Stimulated activated naive CD8-positive, alpha-beta T cell treated with anti-CD3 and anti-CD28 coated beads, Interleukin-15, amount 100 ng/mL, for 72 hours (primary cell): Measurements from ENCODE around the gene MROH7.

Experiments
- ATAC-seq: fragments of 150-1000 bp; cut with Tn5 transposase; 2 replicates; pipeline ENCODE4 v1.10.0; 2021; ENCODE audit warnings: mild to moderate bottlenecking, moderate library complexity
- DNase-seq, 2 donors: peaks; one replicate each; pipeline ENCODE4 v3.0.0; 2021 to 2022
- H3K27ac Mint-ChIP-seq, 2 donors: one replicate each; pipeline ENCODE4 v1.8.0; 2022; ENCODE audit warnings: mild to moderate bottlenecking in 2 of 2, mixed read lengths in 2 of 2, moderate library complexity in 2 of 2
- H3K27me3 Mint-ChIP-seq: one replicate; pipeline ENCODE4 v1.8.0; 2022; ENCODE audit warnings: mixed read lengths
- H3K4me1 Mint-ChIP-seq: one replicate; pipeline ENCODE4 v1.8.0; 2022; ENCODE audit warnings: mild to moderate bottlenecking, mixed read lengths
- H3K4me3 Mint-ChIP-seq, 2 donors: one replicate each; pipeline ENCODE4 v1.8.0; 2022; ENCODE audit warnings: mild to moderate bottlenecking in 2 of 2, mixed read lengths in 2 of 2, moderate library complexity in 1 of 2
- H3K9me3 Mint-ChIP-seq, 2 donors: one replicate each; pipeline ENCODE4 v1.8.0; 2022; ENCODE audit warnings: mixed read lengths in 2 of 2

Gene MROH7

DNA sequence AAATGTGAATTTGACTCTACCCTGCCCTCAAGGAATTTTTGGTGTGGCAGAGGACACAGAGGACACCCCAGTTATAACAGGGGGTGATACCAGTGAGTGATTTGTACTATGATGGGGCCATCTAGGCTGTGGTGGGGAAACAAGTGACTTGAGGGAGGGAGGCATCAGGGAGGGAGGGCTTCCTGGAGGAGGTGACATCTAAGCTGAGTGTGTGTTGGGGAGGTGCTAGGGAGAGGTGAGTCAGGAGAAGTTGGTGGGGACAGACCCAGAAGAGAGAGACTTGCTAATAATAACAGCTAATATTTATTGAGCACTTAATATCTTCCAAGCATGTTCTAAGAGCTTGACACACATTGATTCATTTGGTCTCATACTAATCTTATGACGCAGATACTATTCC is 54.2 kb downstream of the MROH7 start:
- no peaks in the 10 kb centered on the region for H3K9me3 Mint-ChIP-seq
- DNase-seq (no peak), ATAC-seq (no peak)
- no peak overlapping the region for H3K4me3 Mint-ChIP-seq
- H3K27ac Mint-ChIP-seq: peak overlapping the region in 1 of 2 donors; percentile 11
- H3K27me3 Mint-ChIP-seq: peaks cover 9% of the 10 kb centered on the region
- no peaks in the 10 kb centered on the region for H3K4me1 Mint-ChIP-seq

DNA sequence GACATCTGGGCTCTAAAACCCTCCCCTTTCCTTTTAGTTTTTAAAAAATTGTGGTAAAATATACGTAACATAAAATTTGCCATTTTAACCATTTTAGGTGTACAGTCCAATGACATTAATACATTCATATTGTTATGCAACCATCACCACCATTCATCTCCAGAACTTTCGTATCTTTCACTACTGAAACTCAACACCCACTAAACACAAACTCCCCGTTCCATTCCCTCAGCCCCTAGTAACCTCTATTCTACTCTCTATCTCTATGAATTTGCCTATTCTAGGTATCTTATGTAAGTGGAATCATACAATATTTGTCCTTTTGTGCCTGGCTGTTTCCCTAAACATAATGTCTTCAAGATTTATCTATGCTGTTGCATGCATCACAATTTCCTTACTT is 54.7 kb downstream of the MROH7 start:
- DNase-seq (no peak), ATAC-seq (no peak)
- Mint-ChIP-seq H3K27ac (no peak overlapping the region), H3K27me3 (peaks cover 9% of the 10 kb centered on the region), H3K9me3 (no peaks in the 10 kb centered on the region), H3K4me3 (no peak overlapping the region), H3K4me1 (no peaks in the 10 kb centered on the region)

DNA sequence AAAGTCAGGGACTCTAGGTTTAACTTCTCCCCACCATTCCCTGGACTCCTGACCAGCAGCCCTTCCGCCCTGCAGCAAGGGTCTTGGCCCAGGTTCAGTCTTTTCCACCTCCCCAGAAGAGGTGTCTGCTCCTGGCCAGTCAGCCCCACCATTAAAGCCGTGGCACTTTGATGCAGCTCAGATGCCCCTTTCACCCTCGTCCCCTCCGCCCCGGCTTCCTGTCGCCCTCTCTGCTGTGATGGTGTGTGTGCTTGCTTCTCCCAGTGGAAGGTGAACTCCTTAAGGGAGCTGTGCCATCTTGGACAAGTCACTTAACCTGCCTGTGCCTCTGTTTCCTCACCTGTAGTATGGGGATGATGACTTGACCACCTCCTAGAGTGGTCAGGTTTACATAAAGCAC is 56.3 kb downstream of the MROH7 start:
- ATAC-seq (no peak), DNase-seq (no peak)
- peaks cover 9% of the 10 kb centered on the region for H3K27me3 Mint-ChIP-seq
- H3K4me1 Mint-ChIP-seq: no peaks in the 10 kb centered on the region
- H3K4me3 Mint-ChIP-seq: no peak overlapping the region
- H3K27ac Mint-ChIP-seq: peak overlapping the region in 1 of 2 donors; percentile 77
- H3K9me3 Mint-ChIP-seq: no peaks in the 10 kb centered on the region

DNA sequence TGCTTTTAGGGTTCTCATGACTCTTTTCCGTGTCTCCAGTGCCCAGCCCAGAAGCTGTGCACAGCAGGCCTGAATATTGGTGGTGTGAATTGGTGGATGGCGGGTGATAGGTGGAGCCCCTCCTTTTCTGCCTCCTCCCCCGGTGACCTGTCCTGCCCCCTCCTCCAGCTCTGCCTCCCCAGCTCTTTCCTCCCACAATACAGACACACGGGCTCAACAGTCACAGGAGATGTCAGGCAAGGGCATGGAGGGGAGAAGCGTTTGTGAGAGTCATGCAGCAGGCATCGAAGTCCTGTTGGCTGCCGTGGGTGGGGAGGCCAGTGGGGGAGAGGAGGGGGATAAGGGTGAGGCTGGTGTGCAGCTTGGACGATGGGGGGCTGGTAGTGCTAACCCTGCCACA is 56.8 kb downstream of the MROH7 start:
- no peak overlapping the region for H3K27ac Mint-ChIP-seq
- H3K27me3 Mint-ChIP-seq: peaks cover 9% of the 10 kb centered on the region
- H3K4me3 Mint-ChIP-seq: no peak overlapping the region
- no peaks in the 10 kb centered on the region for H3K9me3 Mint-ChIP-seq
- ATAC-seq (no peak), DNase-seq (no peak)
- no peaks in the 10 kb centered on the region for H3K4me1 Mint-ChIP-seq

DNA sequence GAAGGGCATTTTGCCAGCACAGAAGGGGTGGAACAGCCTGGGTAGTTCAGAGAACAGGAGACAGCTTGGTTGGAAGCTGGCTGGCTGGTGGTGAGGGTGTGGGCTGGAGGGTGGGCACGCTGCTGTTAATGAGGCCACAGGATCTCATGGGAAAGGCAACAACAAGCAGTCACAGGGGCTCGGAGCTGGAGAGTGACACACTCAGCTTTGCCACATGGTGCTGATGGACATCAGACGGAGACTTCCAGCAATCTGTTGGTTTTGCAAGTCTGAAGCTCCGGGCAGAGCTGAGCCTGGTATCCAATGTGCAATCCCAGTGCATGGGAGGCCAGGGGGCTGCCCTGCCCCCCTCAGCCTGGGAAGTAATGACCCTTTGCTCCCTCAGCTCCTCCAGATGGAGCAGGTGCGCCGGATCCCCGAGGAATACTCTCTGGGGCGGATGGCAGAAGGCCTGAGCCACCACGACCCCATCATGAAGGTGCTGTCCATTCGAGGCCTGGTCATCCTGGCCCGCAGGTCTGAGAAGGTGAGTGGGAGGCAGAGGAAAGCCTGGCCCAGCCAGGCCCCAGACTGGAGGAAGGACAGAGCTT is 58.4 kb downstream of the MROH7 start:
- DNase-seq (no peak), ATAC-seq (no peak)
- Mint-ChIP-seq H3K4me3 (no peak overlapping the region), H3K27ac (peak overlapping the region in 1 of 2 donors; percentile 75), H3K4me1 (no peaks in the 10 kb centered on the region), H3K9me3 (no peaks in the 10 kb centered on the region), H3K27me3 (peaks cover 9% of the 10 kb centered on the region)

DNA sequence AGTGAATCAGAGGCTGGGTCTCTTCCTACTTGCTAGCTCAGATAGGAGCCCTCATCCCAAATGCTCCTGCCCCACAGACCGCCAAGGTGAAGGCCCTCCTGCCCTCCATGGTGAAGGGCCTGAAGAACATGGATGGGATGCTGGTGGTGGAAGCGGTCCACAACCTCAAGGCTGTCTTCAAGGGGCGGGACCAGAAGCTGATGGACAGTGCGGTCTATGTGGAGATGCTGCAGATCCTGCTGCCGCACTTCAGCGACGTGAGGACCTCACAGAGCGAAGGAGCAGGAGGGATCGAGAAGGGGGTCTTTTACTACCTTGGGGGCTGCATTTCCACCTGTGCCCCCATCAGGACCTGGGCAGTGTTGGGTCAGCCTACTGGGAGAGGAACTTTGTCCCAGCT is 59.5 kb downstream of the MROH7 start:
- ATAC-seq: no peak
- Mint-ChIP-seq H3K27me3 (peaks cover 9% of the 10 kb centered on the region), H3K4me3 (no peak overlapping the region), H3K27ac (peak overlapping the region in 1 of 2 donors; percentile 37), H3K9me3 (no peaks in the 10 kb centered on the region), H3K4me1 (no peaks in the 10 kb centered on the region)
- DNase-seq: no peak

DNA sequence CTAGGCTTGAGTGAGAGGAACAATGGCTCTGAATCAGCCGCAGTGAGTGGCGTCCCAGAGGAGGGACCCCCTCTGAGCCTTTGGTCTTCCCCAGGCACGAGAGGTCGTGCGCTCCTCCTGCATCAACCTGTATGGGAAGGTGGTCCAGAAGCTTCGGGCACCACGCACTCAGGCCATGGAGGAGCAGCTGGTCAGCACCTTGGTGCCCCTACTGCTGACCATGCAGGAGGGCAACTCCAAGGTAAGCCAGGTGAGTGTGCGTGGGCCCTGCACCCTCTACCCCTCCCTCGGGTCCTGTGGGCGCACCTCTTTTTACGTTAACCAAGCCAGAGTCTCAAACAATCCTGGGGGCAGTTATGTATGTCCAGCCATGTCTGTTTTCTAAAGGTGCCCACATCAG is 60.4 kb downstream of the MROH7 start:
- Mint-ChIP-seq H3K9me3 (no peaks in the 10 kb centered on the region), H3K4me1 (no peaks in the 10 kb centered on the region), H3K27me3 (peaks cover 9% of the 10 kb centered on the region), H3K4me3 (no peak overlapping the region), H3K27ac (no peak overlapping the region)
- ATAC-seq (no peak), DNase-seq (no peak)

DNA sequence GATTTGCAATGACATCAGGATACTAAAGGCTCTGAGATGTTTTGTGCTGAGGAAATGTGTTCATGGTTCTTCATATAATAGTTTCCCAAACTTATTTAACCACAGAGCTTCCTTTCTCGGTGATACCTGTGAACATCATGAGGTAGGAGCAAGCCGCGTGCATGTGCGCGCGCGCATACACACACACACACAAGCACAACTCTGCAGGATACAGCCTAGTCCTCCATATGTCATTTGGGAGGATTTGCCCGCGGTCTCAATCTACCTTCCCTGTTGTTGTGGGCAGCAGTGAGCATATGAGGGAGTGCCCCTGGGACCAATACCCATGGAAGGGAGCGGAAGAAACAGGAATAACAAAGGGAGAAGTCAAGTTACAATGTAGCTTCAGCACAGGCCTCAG is 61.9 kb downstream of the MROH7 start:
- Mint-ChIP-seq H3K27ac (no peak overlapping the region), H3K4me3 (no peak overlapping the region), H3K9me3 (no peaks in the 10 kb centered on the region), H3K4me1 (no peaks in the 10 kb centered on the region), H3K27me3 (peaks cover 2% of the 10 kb centered on the region)
- no peak for DNase-seq
- ATAC-seq: no peak

DNA sequence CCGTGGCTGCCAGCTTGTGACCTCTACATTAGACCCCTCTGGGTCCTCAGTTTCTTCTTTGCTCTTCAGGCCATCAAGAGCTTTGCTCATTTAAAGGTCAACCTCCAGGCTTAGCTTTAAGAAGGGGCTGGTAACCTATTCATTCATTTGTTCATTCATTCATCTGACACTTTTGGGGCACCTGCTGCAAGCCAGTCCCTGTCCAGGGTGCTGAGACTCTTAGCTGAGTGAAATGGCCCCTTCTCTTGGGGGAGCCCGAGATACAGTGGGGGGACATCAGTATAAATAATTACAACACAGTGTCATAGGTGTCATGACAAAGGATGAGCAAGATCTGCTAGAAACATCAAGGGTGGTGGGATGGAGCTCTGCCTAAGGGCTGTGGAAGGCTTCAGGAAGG is 63.6 kb downstream of the MROH7 start:
- no peak for DNase-seq
- no peak overlapping the region for H3K27ac Mint-ChIP-seq
- H3K4me1 Mint-ChIP-seq: no peaks in the 10 kb centered on the region
- no peaks in the 10 kb centered on the region for H3K9me3 Mint-ChIP-seq
- H3K4me3 Mint-ChIP-seq: no peak overlapping the region
- ATAC-seq: no peak
- H3K27me3 Mint-ChIP-seq: no peaks in the 10 kb centered on the region

DNA sequence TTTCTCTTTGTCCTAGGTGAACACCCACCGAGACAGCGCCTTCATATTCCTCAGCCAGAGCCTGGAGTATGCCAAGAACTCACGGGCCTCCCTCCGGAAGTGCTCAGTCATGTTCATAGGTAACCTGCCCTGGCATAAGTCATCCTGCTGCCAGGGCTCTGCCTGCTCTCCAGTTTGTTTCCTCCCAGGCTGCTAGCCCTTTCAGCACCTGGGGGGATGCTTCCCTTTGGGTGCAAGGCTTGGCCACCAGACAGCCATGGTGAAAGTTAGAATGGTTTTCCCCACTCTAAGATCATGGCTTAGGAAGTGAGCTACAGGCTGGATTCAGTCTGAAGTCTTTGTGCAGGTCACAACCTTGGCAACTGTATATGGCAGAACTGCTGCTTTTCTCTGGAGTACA is 64.8 kb downstream of the MROH7 start:
- no peaks in the 10 kb centered on the region for H3K9me3 Mint-ChIP-seq
- H3K4me3 Mint-ChIP-seq: no peak overlapping the region
- DNase-seq (no peak), ATAC-seq (no peak)
- no peaks in the 10 kb centered on the region for H3K27me3 Mint-ChIP-seq
- no peak overlapping the region for H3K27ac Mint-ChIP-seq
- no peaks in the 10 kb centered on the region for H3K4me1 Mint-ChIP-seq

DNA sequence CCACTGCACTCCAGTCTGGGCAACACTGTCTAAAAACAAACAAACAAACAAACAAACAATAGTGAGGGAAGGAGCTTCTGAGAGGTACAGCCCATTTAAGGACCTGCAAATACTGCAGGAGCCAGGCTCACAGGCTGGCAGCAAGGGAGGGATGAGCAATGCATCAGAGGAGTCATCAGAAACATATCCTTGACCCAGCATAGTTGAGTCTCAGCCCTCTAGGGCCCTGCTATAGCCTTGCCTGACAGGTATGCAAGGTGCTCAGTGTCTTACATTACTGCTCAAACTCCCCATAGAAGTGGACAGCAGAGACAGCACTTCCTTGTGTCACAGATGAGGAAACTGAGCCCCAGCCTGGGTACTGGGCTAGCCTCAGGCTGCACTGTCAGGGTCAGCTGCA is 66.8 kb downstream of the MROH7 start:
- DNase-seq: no peak
- no peak for ATAC-seq
- Mint-ChIP-seq H3K9me3 (no peaks in the 10 kb centered on the region), H3K27ac (peak overlapping the region in 1 of 2 donors; percentile 0), H3K4me1 (no peaks in the 10 kb centered on the region), H3K4me3 (no peak overlapping the region), H3K27me3 (no peaks in the 10 kb centered on the region)

DNA sequence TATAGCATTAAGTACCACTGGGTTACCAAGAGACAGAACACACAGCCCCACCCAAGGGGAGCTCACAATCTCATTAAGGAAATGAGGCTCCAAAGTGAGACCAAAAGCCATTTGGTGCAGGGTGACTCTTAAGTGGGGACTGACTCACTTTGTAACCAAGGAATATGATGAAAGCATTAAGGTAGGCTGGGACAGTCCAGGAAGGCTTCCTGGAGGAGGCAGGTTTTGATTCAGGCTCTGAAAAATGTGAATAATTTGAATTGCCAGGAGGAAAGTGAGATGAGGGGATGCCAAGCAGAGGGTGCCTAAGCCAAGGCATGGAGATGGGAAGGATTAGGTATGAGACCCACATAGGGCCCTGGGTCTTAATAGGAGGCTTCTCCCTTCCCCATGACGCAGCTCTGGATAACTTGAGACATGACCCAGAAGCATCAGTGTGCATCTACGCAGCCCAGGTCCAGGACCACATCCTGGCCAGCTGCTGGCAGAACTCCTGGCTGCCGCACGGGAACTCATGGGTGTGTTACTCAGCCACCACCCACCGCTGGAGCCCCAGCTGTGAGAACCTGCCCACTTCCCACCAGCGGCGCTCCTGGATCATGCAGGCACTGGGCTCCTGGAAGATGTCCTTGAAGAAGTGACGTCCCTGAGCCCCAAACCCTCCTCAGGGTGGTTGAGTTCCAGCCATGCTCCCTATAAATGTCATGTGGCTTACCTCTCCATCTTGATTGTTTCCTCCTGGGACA is 68.1 kb downstream of the MROH7 start:
- no peak for DNase-seq
- Mint-ChIP-seq H3K4me3 (no peak overlapping the region), H3K27ac (peak overlapping the region in 1 of 2 donors; percentile 64), H3K9me3 (no peaks in the 10 kb centered on the region), H3K4me1 (peaks cover 1% of the 10 kb centered on the region), H3K27me3 (no peaks in the 10 kb centered on the region)
- no peak for ATAC-seq

DNA sequence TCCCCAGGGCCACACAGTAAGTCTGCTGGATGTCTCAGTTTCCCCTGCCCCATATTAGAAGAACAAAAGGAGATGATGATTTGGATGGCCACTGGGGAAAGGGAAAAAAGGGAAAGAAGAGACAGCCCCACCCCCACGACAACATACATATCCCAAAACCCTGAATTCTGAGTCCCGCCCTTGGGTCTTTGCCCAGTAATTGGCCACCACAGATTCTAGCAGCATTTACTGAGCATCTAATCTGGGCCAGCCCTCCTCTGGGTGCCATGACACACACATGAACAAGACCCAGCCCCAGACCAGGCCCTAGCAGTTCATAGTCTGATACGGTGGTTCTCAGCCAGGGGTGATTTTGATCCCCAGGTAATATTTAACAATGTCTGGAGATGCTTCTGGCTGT is 68.8 kb downstream of the MROH7 start:
- H3K27me3 Mint-ChIP-seq: no peaks in the 10 kb centered on the region
- no peak overlapping the region for H3K27ac Mint-ChIP-seq
- H3K9me3 Mint-ChIP-seq: no peaks in the 10 kb centered on the region
- DNase-seq (no peak), ATAC-seq (no peak)
- no peak overlapping the region for H3K4me3 Mint-ChIP-seq
- peaks cover 8% of the 10 kb centered on the region for H3K4me1 Mint-ChIP-seq

DNA sequence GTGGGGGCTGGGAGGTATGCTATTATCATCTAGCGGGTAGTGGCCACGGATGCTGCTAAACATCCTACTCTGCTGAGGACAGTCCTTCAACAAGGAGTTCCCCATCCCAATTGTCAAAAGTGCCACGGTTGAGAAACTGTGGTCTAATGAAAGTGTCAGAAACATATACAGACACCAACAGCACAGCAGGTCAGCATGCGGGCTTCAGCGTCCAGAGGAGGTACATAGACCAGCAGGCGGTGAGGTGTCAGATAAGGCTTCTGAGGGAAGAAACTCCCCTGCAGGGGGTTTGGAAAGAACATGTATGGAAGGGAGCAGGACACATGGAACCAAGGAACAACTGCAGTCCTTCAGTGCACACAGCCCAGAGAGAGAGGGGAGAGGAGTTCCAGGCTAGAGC is 69.3 kb downstream of the MROH7 start:
- ATAC-seq: no peak

DNA sequence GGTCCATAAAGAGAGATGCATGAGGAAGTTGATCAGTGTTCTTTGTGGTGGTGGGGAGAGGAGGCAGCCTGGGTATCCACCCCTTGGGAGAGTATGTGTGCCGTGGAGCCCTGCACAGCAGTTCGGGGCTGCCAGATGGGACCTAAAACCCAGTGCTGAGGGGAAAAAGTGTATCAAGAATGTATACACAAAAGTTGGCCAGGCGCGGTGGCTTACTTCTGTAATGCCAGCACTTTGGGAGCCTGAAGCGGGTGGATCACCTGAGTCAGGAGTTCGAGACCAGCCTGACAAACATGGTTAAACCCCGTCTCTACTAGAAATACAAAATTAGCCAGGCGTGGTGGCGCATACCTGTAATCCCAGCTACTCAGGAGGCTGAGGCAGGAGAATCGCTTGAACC is 70.0 kb downstream of the MROH7 start:
- Mint-ChIP-seq H3K9me3 (no peaks in the 10 kb centered on the region), H3K27ac (peak overlapping the region in 1 of 2 donors; percentile 63), H3K27me3 (no peaks in the 10 kb centered on the region), H3K4me3 (no peak overlapping the region), H3K4me1 (peaks cover 15% of the 10 kb centered on the region)
- DNase-seq (no peak), ATAC-seq (no peak)

More for the DNA sequence above, 69.3 kb downstream of the MROH7 start:
- no peak for DNase-seq
- H3K4me3 Mint-ChIP-seq: no peak overlapping the region
- no peaks in the 10 kb centered on the region for H3K9me3 Mint-ChIP-seq
- no peaks in the 10 kb centered on the region for H3K27me3 Mint-ChIP-seq
- no peak overlapping the region for H3K27ac Mint-ChIP-seq
- peaks cover 10% of the 10 kb centered on the region for H3K4me1 Mint-ChIP-seq

DNA sequence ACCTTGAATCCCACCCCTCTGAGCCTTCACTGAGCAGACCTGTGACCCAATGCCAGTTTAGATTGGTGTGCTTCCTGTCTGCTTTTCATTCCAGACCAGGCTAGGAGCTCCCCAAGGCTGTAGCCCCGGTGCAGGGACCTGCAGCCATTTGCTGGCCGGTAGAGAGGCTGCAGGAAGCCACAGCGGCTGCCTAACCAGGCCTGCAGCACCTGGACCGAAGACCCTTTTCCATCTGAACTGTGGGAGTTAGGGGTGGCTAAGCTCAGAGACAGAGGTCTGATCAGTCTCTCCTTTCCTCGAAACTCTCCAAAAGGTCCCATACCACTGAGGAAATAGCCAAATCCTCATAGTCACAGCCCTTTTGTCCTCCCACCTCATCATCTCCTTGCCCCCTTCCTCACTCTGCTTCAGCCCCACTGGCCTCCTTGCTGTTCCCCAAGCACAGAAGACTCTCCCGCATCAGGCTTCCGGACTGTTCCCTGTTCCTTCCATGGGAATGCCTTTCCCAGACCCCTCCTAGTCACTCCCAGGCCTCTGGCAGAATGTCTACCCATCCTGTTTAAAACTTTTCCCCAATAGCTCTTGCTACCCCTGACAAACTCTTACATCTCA is 73.4 kb downstream of the MROH7 start:
- no peaks in the 10 kb centered on the region for H3K9me3 Mint-ChIP-seq
- peaks cover 37% of the 10 kb centered on the region for H3K4me1 Mint-ChIP-seq
- H3K4me3 Mint-ChIP-seq: peak overlapping the region; percentile 87 to 92
- DNase-seq (no peak), ATAC-seq (no peak)
- H3K27ac Mint-ChIP-seq: peak overlapping the region; percentile 79 to 98
- H3K27me3 Mint-ChIP-seq: no peaks in the 10 kb centered on the region
